Keratinocyte (primary cell): ENCODE data around the gene GLE1. TPM values are rescaled to one million over a fixed set of nuclear protein-coding genes. Genes with fewer than 3 reads are reported as not detected.

ENCODE experiments used
- DNase-seq: peaks from one replicate; pipeline ENCODE4 v3.0.0-alpha.2; 2011; ENCODE audit warnings: low read depth, missing footprints, low spot score
- FAIRE-seq: peaks from 2 replicates; lab custom pipeline; 2011; peaks lifted over from hg19 to GRCh38; lab: Jason Lieb, UNC
- H2AFZ ChIP-seq: 2 replicates; pipeline ENCODE4 v1.6.0; 2012; ENCODE audit warnings: low read length, control low read depth, inconsistent platforms; ENCODE audit not compliant: control insufficient read depth
- H3K27ac ChIP-seq: 2 replicates; pipeline ENCODE4 v1.5.1; 2011; ENCODE audit warnings: low read length; ENCODE audit not compliant: control insufficient read depth, insufficient read depth
- H3K27me3 ChIP-seq: 3 replicates; pipeline ENCODE4 v1.6.0; 2011; ENCODE audit warnings: low read length; ENCODE audit not compliant: control insufficient read depth, insufficient read depth; ENCODE audit errors: extremely low read depth
- H3K36me3 ChIP-seq, 2 experiments: 2 replicates in 1 of 2; 3 replicates in 1 of 2; pipeline ENCODE4 v1.5.1; 2011; ENCODE audit warnings: low read length in 2 of 2, mild to moderate bottlenecking in 1 of 2; ENCODE audit not compliant: control insufficient read depth in 2 of 2, insufficient read depth in 2 of 2; ENCODE audit errors: extremely low read depth in 1 of 2
- H3K4me1 ChIP-seq: 3 replicates; pipeline ENCODE4 v1.5.1; 2011; ENCODE audit warnings: low read length; ENCODE audit not compliant: control insufficient read depth, insufficient read depth; ENCODE audit errors: extremely low read depth
- H3K4me2 ChIP-seq: 3 replicates; pipeline ENCODE4 v1.6.0; 2011; ENCODE audit warnings: low read depth, low read length; ENCODE audit not compliant: control insufficient read depth, insufficient read depth; ENCODE audit errors: extremely low read depth
- H3K4me3 ChIP-seq, 3 experiments: fragments of 200-600 bp in 1 of 3; sonication (generic) in 1 of 3; 2 replicates in 2 of 3; 3 replicates in 1 of 3; pipeline ENCODE4 v1.5.1; 2011 to 2016; ENCODE audit warnings: low read length in 3 of 3, mild to moderate bottlenecking in 3 of 3, control low read depth in 2 of 3, inconsistent platforms in 1 of 3, low read depth in 1 of 3, mixed read lengths in 1 of 3, mixed run types in 1 of 3, moderate library complexity in 1 of 3; ENCODE audit not compliant: control insufficient read depth in 2 of 3, insufficient read depth in 2 of 3; ENCODE audit errors: extremely low read depth in 1 of 3
- H3K79me2 ChIP-seq: 2 replicates; pipeline ENCODE4 v1.6.0; 2012; ENCODE audit warnings: low read length; ENCODE audit not compliant: control insufficient read depth, insufficient read depth
- H3K9ac ChIP-seq: 3 replicates; pipeline ENCODE4 v1.6.0; 2011; ENCODE audit warnings: low read length; ENCODE audit not compliant: control insufficient read depth, insufficient read depth; ENCODE audit errors: extremely low read depth
- H3K9me1 ChIP-seq: 3 replicates; pipeline ENCODE4 v1.6.0; 2011; ENCODE audit warnings: low read length; ENCODE audit not compliant: control insufficient read depth, insufficient read depth; ENCODE audit errors: extremely low read depth
- H3K9me3 ChIP-seq: 2 replicates; pipeline ENCODE4 v1.5.1; 2012; ENCODE audit warnings: low read depth, low read length; ENCODE audit not compliant: control insufficient read depth
- H4K20me1 ChIP-seq: 3 replicates; pipeline ENCODE4 v1.6.0; 2011; ENCODE audit warnings: low read length; ENCODE audit not compliant: control insufficient read depth, insufficient read depth; ENCODE audit errors: extremely low read depth
- EZH2 ChIP-seq: IDR thresholded peaks from one replicate; pipeline ENCODE4 v1.6.1; 2012; ENCODE audit warnings: inconsistent platforms, mild to moderate bottlenecking, low read length, moderate library complexity
- dilution Hi-C: fragments of 300-500 bp; cut with MboI; formaldehyde crosslinking; loops from one replicate; pipeline ENCODE4 v1.7.0; 2020; ENCODE audit warnings: low sequenced_read_pairs; ENCODE audit not compliant: extremely low pct_ligation_motif_present
- polyA plus RNA-seq, 5 experiments: library from polyadenylated mRNA; depleted of rRNA in 3 of 5; stranded (reverse) in 3 of 5; stranded (forward) in 1 of 5; unstranded in 1 of 5; fragments of >200 nt; gene quantifications; 1 replicate in 1 of 5; 2 replicates in 3 of 5; 3 replicates in 1 of 5; pipeline versions ENCODE4 v1.2.1 to v1.2.3, GENCODE V29; 2011 to 2012; ENCODE audit warnings: missing spikeins in 2 of 5, low read depth in 1 of 5, low replicate concordance in 1 of 5
- TF ChIP-seq, protein P1 (sequence below), 3 experiments: IDR thresholded peaks in 1 of 3; conservative IDR thresholded peaks in 1 of 3; optimal IDR thresholded peaks in 1 of 3; 2 replicates in 2 of 3; 3 replicates in 1 of 3; pipeline versions ENCODE3 to v1.5.1; 2011; ENCODE audit warnings: low read length in 3 of 3, mild to moderate bottlenecking in 3 of 3, moderate library complexity in 2 of 3, control low read depth in 1 of 3, inconsistent platforms in 1 of 3; ENCODE audit not compliant: insufficient read depth in 2 of 3; ENCODE audit errors: extremely low read depth in 1 of 3

The GLE1 gene
- polyA plus RNA-seq, 1 donor (not counting 4 experiments of a cell fraction or from before 2014, with no cell fraction given) = 28.3 TPM

DNA sequence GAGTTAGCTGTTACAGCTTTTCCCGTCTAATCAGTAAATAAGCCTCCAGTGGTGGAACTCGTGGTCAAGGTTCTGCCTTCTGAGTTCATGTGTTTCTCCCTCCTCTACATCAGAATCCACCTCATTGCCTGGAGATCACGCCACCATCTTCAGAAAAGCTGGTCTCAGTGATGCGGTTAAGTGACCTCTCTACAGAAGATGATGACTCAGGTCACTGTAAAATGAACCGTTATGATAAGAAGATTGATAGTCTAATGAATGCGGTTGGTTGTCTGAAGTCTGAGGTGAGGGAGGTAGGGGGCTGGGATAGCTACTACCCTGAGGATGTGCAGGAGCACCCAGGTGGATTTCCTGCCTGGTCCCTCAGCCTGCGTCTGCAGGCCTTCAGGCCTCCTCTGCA is 35.4 kb upstream of the GLE1 start:
- Histone ChIP-seq H3K4me3 (no peak overlapping the region), H3K36me3 (peaks cover 16 to 18% of the 10 kb centered on the region in 2 experiments), H3K4me2 (no peak overlapping the region), H2AFZ (no peak overlapping the region), H3K27me3 (no peaks in the 10 kb centered on the region), H3K9me3 (no peaks in the 10 kb centered on the region), H4K20me1 (no peaks in the 10 kb centered on the region), H3K27ac (no peak overlapping the region), H3K9me1 (no peaks in the 10 kb centered on the region), H3K9ac (no peak overlapping the region), H3K4me1 (no peaks in the 10 kb centered on the region), H3K79me2 (no peaks in the 10 kb centered on the region)
- dilution Hi-C loops = no loop called here
- no peak for TF ChIP-seq EZH2
- TF ChIP-seq, protein P1, sequence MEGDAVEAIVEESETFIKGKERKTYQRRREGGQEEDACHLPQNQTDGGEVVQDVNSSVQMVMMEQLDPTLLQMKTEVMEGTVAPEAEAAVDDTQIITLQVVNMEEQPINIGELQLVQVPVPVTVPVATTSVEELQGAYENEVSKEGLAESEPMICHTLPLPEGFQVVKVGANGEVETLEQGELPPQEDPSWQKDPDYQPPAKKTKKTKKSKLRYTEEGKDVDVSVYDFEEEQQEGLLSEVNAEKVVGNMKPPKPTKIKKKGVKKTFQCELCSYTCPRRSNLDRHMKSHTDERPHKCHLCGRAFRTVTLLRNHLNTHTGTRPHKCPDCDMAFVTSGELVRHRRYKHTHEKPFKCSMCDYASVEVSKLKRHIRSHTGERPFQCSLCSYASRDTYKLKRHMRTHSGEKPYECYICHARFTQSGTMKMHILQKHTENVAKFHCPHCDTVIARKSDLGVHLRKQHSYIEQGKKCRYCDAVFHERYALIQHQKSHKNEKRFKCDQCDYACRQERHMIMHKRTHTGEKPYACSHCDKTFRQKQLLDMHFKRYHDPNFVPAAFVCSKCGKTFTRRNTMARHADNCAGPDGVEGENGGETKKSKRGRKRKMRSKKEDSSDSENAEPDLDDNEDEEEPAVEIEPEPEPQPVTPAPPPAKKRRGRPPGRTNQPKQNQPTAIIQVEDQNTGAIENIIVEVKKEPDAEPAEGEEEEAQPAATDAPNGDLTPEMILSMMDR (optimal IDR thresholded peaks at IDR 0.05 in 1 of 3, IDR thresholded peaks at IDR 0.05 in 1 of 3, conservative IDR thresholded peaks at IDR 0.05 in 1 of 3; ENCODE audit: extremely low read depth in 1 of 3, insufficient read depth in 2 of 3, low read length in 3 of 3) = no peak
- FAIRE-seq = no peak
- DNase-seq = no peak

DNA sequence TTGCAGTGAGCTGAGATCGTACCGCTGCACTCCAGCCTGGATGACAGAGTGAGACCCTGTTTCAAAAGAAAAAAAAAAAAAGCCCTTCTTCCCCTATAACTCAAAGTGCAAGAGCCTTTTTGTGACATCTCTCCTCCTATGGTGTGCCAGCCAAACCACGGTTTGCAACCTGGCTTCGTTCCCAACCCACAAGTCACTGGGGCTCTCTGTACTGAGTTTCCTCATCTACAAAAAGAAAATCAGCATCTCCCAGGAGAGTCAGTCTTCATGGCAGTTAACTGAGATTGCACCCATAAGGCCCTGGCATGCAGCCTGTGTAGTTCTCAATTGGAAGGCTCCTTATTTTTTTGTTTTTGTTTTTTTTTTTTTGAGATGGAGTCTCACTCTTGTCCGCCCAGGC is 34.0 kb upstream of the GLE1 start:
- Histone ChIP-seq H3K27me3 (no peaks in the 10 kb centered on the region), H3K9me3 (no peaks in the 10 kb centered on the region), H2AFZ (no peak overlapping the region), H3K9me1 (no peaks in the 10 kb centered on the region), H3K36me3 (peaks cover 15 to 17% of the 10 kb centered on the region in 2 experiments), H3K4me2 (no peak overlapping the region), H3K4me1 (no peaks in the 10 kb centered on the region), H3K4me3 (no peak overlapping the region), H3K27ac (no peak overlapping the region), H3K79me2 (no peaks in the 10 kb centered on the region), H3K9ac (no peak overlapping the region), H4K20me1 (no peaks in the 10 kb centered on the region)
- TF ChIP-seq EZH2 = no peak
- TF ChIP-seq, protein P1 (optimal IDR thresholded peaks at IDR 0.05 in 1 of 3, IDR thresholded peaks at IDR 0.05 in 1 of 3, conservative IDR thresholded peaks at IDR 0.05 in 1 of 3; ENCODE audit: extremely low read depth in 1 of 3, insufficient read depth in 2 of 3, low read length in 3 of 3) = no peak
- DNase-seq = no peak
- FAIRE-seq = no peak
- dilution Hi-C loops = no loop called here
